ENCODE results near the gene RNF4.
"Not testable (repeated sequence)": the region's sequence is repeated elsewhere in the genome, so short reads cannot be mapped to it uniquely, and the experiment has no call there.

Gene RNF4

GRCh38 chr4:2451821-2452785 is 16.8 kb upstream of the RNF4 start:
- no peak overlapping the region for H3K27ac ChIP-seq
- H3K4me3 ChIP-seq: no peak overlapping the region

- no peak overlapping the region for H3K27ac ChIP-seq
- no peak overlapping the region for H3K4me3 ChIP-seq
Measured at GRCh38 chr4:2457481-2458295, 11.2 kb upstream of the RNF4 start.

- H3K4me3 ChIP-seq: no peak overlapping the region
- H3K27ac ChIP-seq: no peak overlapping the region
Measured at GRCh38 chr4:2458546-2459491, 10.1 kb upstream of the RNF4 start.

- no peak overlapping the region for H3K27ac ChIP-seq
Measured at GRCh38 chr4:2459589-2460349, 9.1 kb upstream of the RNF4 start.

GRCh38 chr4:2461246-2461960 is 7.5 kb upstream of the RNF4 start:
- no peak overlapping the region for H3K27ac ChIP-seq
- H3K4me3 ChIP-seq: no peak overlapping the region

More at GRCh38 chr4:2459589-2460349, 9.1 kb upstream of the RNF4 start:
- no peak overlapping the region for H3K4me3 ChIP-seq

GRCh38 chr4:2462218-2462991 is 6.5 kb upstream of the RNF4 start:
- H3K27ac ChIP-seq: peak overlapping the region in 6 of 21 experiments; percentile 1 to 72 (median 22)
- H3K4me3 ChIP-seq: peak overlapping the region; percentile 26 to 55 (median 47)

- Histone ChIP-seq H3K27ac (peak overlapping the region in 5 of 21 experiments; percentile 1 to 72 (median 18)), H3K4me3 (peak overlapping the region; percentile 26 to 55 (median 47))
Measured at GRCh38 chr4:2462992-2463762, 5.7 kb upstream of the RNF4 start.

GRCh38 chr4:2465032-2465431 is 3.9 kb upstream of the RNF4 start:
- H3K27ac ChIP-seq: no peak overlapping the region
- H3K4me3 ChIP-seq: no peak overlapping the region

- not testable (repeated sequence) for H3K27ac ChIP-seq, H3K4me3 ChIP-seq
Measured at GRCh38 chr4:2465544-2465943, 3.4 kb upstream of the RNF4 start.

GRCh38 chr4:2469192-2469984 is 482 bp downstream of the RNF4 start:
- Histone ChIP-seq H3K27ac (peak overlapping the region; percentile 80 to 99 (median 93)), H3K4me3 (peak overlapping the region; percentile 63 to 100 (median 91))

- peak overlapping the region in 2 of 7 experiments; percentile 67 to 99 for H3K4me3 ChIP-seq
- peak overlapping the region in 2 of 21 experiments; percentile 94 to 97 for H3K27ac ChIP-seq
Measured at GRCh38 chr4:2470791-2471190, 1.9 kb downstream of the RNF4 start.

GRCh38 chr4:2472187-2472586 is 3.3 kb downstream of the RNF4 start:
- no peak overlapping the region for H3K4me3 ChIP-seq

GRCh38 chr4:2478229-2478628 is 9.3 kb downstream of the RNF4 start:
- H3K27ac ChIP-seq: peak overlapping the region in 2 of 21 experiments; percentile 12 to 39
- H3K4me3 ChIP-seq: no peak overlapping the region

More at GRCh38 chr4:2472187-2472586, 3.3 kb downstream of the RNF4 start:
- H3K27ac ChIP-seq: no peak overlapping the region

- no peak overlapping the region for H3K27ac ChIP-seq
- H3K4me3 ChIP-seq: no peak overlapping the region
Measured at GRCh38 chr4:2480649-2481048, 11.7 kb downstream of the RNF4 start.

- H3K4me3 ChIP-seq: no peak overlapping the region
- peak overlapping the region in 15 of 21 experiments; percentile 1 to 70 (median 60) for H3K27ac ChIP-seq
Measured at GRCh38 chr4:2482192-2482591, 13.3 kb downstream of the RNF4 start.

GRCh38 chr4:2482693-2483092 is 13.8 kb downstream of the RNF4 start:
- H3K4me3 ChIP-seq: no peak overlapping the region

More at GRCh38 chr4:2482693-2483092, 13.8 kb downstream of the RNF4 start:
- H3K27ac ChIP-seq: peak overlapping the region in 14 of 21 experiments; percentile 1 to 70 (median 60)

Measured in skin epidermis (tissue), 12 donors.